Inflammatory macrophage (primary cell): ENCODE results near the gene PAX5.

ENCODE experiments used
- DNase-seq, 2 donors: peaks; one replicate each; pipeline ENCODE4 v3.0.0-alpha.2; 2020 to 2022

PAX5 gene

DNA sequence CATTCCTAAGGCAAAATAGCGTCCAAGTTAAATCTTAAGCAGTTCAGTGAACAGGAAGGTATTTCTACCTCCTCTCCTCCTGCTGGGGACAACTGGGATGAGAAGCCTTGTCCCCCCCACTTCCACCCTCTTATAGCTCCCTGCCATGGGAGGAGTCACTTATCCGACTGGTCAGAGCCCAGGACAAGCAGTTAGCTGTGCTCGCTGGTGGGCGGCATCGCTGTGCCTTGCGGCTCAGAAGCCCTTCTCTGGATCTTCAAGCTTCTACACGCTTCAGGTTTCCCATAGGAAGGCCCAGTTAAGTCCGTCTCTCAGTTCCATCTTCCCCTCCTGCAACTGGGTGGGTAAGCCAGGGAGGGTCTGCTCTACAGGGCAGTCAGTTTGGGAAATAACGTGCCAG is 77.2 kb downstream of the PAX5 start:
- no peak for DNase-seq

- DNase-seq, result no peak
These were observed 83.7 kb downstream of the PAX5 start for GRCh38 chr9:36950389-36950788.

DNA sequence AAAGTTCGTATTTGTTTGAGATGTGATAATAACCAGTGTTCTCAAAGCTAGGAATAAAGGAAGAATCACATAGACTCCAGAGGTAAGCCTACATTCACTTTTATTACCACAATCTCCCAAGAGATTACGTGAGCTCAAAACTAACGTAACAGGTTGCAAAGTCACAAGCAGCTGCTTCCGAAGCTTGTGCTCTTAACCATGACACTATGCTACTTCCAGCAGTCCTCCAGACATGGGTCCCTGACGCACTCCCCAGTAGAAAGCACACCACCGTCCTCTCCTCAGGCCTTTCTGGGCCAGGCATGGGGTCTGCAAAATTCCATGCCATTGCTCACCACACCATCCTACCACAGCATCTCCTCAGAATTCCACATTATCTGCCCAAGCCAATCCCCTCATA is 84.6 kb downstream of the PAX5 start:
- DNase-seq, result no peak

GRCh38 chr9:36948051-36948450 is 86.0 kb downstream of the PAX5 start:
- no peak for DNase-seq

DNA sequence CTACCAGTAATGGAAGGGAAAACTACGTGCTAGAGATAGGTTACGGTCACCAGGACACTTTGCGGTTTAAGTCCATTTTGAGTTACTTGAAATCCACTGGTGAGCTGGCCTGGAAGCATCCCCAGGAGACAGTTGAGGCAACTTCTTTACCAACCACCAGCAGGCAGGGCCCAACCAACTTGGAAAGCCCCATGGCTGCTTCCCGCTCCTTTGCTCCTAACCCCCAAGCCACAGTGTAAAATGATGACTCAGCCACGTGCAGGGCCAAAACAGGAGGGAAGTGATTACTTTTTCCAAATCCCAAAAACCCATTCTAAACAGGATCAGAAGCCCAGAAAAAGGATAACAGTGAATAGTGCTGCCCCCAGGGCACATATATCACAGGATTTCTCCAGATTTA is 87.4 kb downstream of the PAX5 start:
- DNase-seq, result no peak

- no peak for DNase-seq
These were observed 88.1 kb downstream of the PAX5 start for GRCh38 chr9:36945999-36946398.

DNA sequence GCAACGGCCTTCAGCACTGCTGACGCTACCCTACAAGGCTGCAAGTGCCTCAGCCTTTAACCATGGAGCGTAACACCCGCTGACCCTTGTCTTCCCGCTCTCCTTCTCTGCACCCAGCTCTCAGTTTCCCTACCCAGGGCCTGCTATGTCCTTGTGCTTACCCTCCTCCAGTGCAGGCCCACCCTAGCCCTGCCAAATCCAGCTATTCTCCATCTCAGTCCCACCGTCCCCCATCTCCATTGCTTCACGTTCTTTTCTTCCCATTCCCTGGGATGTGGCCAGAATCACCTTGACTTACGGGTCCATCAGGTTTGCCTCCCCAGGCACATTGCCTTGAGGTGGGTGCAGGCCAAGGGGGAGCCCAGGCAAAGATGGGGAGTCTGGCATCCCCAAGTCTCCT is 91.2 kb downstream of the PAX5 start:
- no peak for DNase-seq

DNA sequence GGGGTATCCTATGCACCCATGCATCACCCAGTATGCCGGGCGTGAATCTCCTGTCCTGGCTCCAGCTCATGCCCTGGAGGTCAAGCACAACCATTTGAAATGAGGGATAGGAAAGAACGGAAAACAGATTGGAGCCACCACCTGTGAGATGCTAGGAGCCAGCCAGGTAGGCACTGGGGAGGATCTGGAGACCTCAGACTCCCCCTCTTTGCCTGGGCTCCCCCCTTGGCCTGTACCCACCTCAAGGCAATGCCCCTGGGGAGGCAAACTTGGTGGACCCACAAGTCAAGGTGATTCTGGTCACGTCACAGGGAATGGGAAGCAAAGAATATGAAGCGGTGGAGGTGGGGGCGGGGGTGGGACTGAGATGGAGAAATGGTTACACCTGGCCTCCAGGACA is 92.6 kb downstream of the PAX5 start:
- no peak for DNase-seq

GRCh38 chr9:36940881-36941280 is 93.2 kb downstream of the PAX5 start:
- DNase-seq, result no peak

GRCh38 chr9:36940500-36940853 is 93.6 kb downstream of the PAX5 start:
- no peak for DNase-seq

- DNase-seq, result no peak
These were observed 94.2 kb downstream of the PAX5 start for GRCh38 chr9:36939655-36940499.

DNA sequence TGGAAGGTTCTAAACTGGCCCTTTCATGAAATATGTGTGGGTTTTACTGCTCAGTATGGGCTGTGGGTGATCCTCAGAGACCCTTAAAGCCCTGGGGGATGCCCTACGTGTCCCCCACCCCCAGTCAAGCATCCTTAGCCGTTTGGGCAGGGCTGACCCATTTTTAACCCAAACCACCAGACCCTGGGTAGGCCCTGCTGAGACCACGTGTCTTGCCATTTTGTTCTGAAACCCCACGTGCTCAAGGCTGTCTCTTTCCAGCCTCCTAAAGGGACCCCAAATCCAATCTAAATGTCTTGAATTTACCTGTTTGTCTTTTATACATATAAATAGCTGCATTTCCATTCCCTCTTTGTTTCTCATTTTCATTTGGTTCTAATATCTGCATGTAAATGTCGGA is 94.9 kb downstream of the PAX5 start:
- DNase-seq, result no peak

- DNase-seq, result no peak
These were observed 95.5 kb downstream of the PAX5 start for GRCh38 chr9:36938617-36939016.

GRCh38 chr9:36937951-36938350 is 96.1 kb downstream of the PAX5 start:
- no peak for DNase-seq

- DNase-seq, result no peak
These were observed 96.7 kb downstream of the PAX5 start for GRCh38 chr9:36937346-36937745.

- DNase-seq, result no peak
These were observed 97.6 kb downstream of the PAX5 start for GRCh38 chr9:36936498-36936831.

DNA sequence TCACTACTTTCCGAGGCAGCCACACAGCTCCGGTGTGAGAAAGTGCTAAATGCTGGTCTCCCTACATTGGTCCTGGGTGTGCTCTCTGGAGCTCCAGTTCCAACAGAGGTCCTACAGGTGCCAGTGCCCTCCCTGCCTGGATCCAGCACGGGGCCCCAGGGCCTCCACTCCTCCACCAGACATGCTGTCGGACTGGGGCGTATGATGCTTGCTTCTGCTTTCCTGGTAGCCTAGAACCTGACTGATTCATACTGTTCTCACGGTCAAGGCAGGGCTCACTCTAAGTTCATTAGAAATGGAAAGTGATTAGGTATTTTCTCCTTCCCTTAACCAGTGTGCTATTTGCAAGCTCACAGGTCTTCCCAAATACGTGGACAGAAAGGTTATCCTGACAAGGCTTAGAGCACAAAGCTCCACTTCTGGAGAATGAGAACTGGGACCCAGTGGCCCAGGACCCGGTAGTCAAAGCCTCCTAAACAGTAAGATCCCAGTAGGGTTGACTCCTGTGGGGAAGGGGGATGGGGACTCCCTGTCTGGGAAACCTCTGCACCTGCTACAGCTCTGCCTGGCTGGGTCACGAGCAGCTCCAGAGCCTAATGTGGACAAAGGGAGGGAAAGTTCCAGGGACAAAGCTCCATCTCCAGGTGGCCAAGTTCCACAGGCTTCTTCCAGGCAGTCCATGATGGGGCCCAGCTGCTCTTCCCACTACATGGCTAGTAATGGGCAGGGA is 98.1 kb downstream of the PAX5 start:
- no peak for DNase-seq

- no peak for DNase-seq
These were observed 98.7 kb downstream of the PAX5 start for GRCh38 chr9:36935332-36935731.

DNA sequence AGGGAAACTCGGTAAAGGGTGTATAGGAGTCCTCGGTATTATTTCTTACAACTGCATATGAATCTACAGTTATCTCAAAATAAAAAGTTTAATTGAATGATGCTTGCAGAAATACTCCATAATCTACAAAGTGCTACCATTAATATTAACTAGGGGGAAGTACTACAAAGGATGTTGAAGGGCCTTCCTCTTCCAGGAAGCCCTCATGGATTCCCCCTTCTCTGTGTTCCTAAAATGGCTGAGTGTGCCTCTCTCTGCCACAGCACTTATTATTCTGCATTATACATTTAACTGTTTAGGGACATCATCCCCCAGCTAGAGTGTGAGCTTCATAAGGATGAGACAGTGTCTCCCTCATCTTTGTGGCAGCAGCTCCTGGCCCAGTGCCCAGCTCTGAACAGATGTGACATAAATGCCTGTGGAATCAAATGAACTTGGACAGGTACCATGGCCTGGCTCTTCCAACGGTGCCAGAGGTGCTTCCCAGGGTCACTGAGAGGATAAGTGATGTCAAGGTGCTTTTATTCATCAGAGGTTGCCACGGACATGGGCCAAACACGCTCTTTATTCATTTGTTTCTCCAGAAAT is 99.5 kb downstream of the PAX5 start:
- DNase-seq, result no peak

DNA sequence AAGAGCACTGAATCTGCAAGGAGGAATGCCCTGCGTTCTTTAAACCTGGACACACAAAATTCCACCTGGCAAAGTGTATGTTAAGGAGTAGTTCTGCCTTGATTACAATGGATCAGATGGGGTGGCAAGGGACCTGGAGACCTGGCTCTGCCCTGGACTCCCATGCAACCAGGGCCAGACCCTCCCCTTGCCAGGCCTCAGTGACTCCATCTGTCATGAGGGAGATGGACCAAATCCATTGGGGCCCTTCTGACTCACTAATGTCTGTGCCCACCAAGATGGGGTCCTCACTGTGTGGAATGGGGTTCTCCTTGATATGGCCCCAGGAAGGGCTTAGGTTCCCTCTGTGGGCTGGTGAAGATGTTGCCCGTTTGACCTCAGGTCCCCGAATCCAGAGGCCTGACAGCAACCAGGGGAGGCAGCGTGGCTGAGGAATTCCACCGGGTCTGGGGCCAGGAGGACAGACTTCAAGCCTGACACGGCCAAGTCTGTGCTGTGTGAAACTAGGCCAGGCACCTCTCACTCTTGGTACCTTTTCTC is 100.3 kb downstream of the PAX5 start:
- DNase-seq, result no peak

DNA sequence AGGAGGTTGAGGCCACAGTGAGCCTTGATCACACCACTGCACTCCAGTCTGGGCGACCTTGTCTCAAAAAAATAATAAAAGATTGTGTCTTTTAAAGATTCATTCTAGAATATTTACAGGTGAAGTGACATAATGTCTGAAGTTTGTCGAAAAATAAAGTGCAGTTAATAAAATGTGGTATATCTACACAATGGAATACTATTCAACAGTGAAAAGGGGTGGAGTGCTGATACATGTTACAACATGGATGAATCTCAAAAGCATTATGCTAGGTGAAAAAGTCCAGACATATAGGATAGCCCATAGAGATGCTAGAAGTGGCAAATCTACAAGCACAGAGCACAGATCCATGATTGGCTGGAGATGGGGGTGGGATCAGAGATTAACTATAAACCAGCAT is 101.9 kb downstream of the PAX5 start:
- DNase-seq, result no peak

GRCh38 chr9:36930941-36931340 is 103.1 kb downstream of the PAX5 start:
- no peak for DNase-seq

DNA sequence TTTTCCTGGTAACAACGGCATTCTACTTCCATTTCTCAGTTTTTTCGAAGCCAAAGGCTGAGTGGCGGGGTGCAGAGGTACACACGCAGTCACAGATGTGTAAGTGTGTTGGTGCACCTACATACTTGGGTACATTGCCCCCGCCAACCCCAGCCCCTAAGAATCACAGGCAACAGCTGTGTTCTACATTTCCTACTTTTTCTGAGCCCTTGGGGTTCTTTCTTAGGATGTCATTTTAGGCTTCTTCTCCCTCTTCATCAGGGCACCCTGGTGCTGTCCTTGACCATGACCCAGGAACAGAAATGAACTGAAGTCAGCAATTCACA is 104.8 kb downstream of the PAX5 start:
- DNase-seq, result no peak
